ENCODE data around the gene AGAP1.

AGAP1 gene

DNA sequence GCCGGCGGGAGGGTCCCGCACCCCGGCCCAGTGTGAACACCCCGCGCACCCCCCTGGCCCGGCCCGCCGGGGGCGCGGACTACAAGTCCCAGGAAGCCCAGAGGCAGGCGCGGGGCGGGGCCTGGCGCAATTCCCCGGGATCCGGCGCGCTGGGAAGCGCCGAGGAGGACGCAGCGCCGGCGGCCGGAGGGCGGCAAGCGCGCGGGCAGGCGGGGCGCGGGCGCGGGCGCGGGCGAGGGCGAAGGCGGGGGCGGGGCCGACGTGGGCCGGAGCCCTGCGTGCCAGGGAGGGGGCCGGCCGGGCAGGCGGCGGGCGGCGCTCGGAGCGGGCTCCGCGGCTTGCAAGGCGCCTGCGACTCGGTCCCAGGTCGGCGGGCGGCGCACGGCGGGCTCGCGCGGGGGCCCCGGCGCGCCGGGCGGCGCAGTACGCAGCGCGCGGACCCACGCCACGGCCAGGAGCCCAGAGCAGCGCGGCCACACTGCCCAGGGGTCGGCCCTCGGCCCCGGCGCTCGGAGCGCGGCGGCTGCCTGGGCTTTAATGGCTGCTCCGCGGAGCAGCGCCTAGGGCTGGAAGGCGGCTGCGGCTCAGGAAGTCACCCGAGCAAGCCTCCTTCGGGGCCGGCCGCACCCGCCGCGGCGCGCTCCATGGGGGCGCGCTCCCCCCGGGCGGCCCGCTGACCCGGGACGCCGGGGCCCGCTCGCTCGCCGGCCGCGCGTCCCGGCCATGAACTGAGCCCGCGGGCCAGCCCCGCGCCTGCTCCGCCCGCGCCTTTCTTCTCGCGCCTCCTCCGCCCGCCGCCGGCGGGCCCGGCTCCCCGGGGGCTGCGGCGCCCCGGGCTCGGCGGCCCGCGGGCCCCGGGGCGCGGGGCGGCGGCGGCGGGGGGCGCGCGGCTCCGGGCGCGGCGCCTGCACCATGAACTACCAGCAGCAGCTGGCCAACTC, at the start of gene AGAP1:
TSS of gene AGAP1 (plus strand) at position 269 of the 941 bp plus-strand sequence.
- DNase-seq = no peak

DNA sequence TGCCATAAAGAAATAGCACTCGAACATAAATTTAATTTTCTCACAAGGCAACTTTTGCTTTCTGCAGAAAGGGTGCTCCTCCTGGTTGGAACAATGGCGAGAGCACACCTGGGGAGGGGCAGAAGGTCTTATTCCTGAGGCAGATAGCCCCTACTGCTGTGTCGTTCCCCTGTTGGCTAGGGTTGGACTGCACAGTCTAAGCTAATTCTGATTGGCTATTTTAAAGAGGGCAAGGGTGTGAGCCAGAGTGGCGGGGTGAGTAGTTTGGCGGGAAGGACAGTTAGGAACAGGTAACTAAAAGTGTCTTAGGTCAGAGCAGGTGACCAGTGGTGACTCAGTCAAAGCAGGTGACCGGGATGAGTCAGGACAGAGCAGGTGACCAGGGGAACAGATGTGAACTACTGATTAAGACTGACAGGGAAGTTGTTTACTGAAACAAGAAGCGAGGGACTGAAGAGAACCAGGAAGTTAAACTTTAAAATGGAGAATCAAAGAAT, 49.7 kb upstream of the AGAP1 start:
- DNase-seq = no peak

- no peak for DNase-seq
Measured at GRCh38 chr2:235445116-235445515, 48.7 kb upstream of the AGAP1 start.

GRCh38 chr2:235446082-235446481, 47.8 kb upstream of the AGAP1 start:
- no peak for DNase-seq

GRCh38 chr2:235447210-235447609, 46.6 kb upstream of the AGAP1 start:
- no peak for DNase-seq

GRCh38 chr2:235449568-235449967, 44.3 kb upstream of the AGAP1 start:
- DNase-seq = no peak

- no peak for DNase-seq
Measured at GRCh38 chr2:235453605-235454151, 40.2 kb upstream of the AGAP1 start.

DNA sequence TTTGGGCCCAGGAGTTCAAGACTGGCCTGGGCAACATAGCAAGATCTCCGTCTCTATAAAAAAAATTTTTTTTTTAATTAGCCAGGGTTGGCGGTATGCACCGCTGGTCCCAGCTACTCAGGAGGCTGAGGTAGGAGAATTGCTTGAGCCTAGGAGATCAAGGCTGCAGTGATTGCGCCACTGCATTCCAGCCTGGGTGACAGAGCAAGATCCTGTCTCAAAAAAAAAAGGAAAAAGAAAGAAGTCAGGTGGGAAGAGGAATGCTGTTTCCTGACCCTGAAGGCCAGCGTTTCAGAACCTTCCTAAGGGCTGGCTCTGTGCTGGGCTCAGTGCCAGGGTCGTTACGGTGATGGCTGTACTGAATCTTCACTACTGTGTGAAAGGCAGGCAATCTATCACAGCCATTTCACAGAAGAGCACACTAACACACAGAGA, 35.0 kb upstream of the AGAP1 start:
- DNase-seq = no peak

- no peak for DNase-seq
Measured at GRCh38 chr2:235460548-235461047, 33.2 kb upstream of the AGAP1 start.

DNA sequence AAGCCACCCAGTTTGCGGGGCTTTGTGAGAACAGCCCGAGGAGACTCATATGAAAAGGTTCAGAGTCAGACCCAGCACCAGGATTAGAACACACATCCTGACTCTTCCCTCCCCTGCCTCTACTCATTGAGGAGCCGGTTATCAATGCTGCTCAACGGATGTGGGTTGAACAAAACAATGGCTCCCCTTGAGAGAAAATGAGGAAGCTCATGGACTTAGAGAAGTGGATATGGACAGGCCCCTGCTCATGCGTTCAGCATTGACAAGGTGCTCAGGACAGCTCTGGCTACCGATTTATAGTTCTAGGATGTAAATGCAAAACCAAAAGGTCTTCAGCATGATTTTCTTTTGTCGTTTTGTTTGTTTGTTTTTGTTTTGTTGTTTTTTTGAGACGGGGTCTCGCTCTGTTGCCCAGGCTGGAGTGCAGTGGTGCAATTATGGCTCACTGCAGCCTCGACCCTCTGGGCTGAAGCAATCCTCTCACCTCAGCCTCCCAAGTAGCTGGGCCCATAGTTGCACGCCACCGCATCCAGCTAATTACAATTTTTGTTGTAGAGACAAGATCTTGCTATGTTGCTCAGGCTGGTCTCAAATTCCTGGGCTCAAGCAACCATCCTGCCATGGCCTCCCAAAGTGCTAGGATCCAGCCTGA, 32.0 kb upstream of the AGAP1 start:
- no peak for DNase-seq

DNA sequence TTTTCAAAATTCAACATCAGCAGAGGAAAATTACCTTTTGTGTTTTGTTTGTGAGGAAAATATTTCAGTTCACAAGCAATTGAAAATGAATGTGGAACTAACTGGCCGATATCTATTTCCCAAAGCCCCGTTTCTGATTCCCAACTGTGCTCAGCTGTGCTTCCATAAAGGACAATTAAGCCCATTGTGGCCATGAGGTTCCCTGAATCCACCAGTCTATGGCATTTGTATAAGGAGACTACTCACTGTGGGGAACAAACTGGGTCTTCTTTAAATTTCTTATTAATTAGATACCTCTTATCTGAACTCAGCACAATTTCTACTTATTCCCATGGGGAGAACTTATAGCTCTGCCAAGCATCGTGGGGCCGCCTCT, 31.4 kb upstream of the AGAP1 start:
- no peak for DNase-seq

DNA sequence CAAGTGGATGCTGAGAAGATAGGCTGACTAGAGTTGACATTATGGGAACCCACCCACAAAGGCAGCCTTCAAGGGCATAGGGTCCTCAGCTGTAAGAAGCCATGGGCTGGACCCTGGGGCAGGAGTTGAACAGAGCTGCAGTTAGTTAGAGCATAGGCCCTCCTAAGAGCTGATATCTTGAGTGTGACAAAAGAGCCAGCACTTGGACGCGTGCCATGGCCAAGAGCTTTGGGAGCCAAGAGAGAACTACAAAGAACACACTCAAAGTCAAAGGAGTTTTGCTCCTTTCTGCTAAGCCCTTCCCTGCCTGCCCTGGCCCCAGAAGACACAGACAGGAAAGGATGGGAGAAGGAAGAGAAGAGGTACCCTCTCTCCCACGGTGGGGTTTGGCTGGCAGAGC, 29.9 kb upstream of the AGAP1 start:
- no peak for DNase-seq

- no peak for DNase-seq
Measured at GRCh38 chr2:235467588-235467987, 26.3 kb upstream of the AGAP1 start.

GRCh38 chr2:235468978-235469655, 24.7 kb upstream of the AGAP1 start:
- DNase-seq = no peak

GRCh38 chr2:235471186-235471747, 22.6 kb upstream of the AGAP1 start:
- DNase-seq = no peak

DNA sequence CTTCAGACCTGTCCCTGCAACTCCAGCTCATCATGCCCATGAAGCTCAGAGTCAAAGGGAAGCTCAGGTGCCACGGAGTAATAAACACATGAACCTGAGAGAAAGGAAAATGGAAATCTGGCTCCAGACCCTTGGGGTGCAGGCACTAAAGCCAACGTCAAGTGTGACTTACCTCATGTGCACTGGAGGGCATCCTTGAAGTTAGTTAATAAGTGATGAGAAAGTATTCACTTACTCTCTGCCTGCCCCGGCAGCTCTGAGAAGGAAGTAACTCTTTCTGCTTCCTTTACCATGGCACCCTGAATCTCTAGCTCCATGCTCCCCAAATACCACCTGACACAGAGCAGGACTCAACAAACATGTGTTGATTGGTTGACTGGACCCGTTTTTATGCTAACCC, 21.4 kb upstream of the AGAP1 start:
- DNase-seq = no peak

- no peak for DNase-seq
Measured at GRCh38 chr2:235478609-235479008, 15.2 kb upstream of the AGAP1 start.

DNA sequence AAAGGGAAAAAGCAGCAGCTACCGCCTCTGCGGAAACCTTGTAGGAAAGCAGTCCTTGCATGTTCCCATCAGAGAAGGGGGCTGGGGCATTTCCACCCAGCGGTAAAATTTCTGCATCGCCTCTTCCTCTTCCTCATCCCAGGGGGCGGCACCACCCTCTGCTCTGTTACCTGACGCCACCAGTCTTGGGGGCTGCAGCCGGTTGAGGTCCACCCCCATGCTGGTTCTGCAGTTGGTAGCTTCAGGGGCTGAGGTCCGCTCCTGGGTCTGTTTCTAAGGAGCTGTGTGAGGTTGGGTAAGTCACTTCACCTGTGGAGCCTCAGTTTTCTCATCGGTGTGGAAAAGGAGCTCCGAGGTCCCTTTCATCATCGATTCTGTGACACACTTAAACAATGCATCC, 14.2 kb upstream of the AGAP1 start:
- DNase-seq = no peak

DNA sequence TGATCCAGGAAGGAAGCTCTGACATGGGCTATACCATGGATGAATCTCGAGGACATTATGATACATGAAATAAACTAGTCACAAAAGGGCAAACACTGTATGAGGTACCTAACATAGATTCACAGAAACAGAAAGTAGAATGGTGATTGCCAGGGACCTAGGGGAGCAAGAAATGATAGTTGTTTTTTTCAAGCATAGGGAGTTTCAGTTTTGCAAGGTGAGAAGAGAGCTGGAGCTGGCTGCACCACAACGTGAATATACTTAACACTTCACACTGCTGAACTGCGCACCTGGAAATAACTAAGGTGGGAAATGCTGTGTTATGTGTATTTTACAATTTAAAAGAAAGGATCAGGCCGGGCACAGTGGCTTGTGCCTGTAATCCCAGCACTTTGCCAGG, 13.2 kb upstream of the AGAP1 start:
- DNase-seq = no peak

DNA sequence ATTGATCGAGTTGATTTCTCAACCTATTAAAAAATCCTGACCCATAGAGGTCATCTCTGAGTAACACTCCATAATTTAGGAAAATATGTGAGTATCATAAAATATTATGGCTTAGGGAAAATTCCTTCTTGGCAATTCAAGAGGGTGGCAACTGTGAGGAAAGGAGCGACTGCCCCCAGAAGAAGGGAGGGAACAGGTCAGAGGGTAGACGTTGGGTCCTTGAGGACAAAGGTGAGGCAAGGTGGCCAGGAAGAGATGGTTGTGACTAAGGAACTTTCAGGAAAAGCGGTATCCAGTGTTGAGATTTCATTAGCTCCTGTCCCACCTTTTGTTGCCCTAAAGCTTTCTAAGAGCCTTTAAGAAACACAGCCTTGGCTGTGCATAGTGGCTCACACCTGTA, 10.5 kb upstream of the AGAP1 start:
- no peak for DNase-seq

DNA sequence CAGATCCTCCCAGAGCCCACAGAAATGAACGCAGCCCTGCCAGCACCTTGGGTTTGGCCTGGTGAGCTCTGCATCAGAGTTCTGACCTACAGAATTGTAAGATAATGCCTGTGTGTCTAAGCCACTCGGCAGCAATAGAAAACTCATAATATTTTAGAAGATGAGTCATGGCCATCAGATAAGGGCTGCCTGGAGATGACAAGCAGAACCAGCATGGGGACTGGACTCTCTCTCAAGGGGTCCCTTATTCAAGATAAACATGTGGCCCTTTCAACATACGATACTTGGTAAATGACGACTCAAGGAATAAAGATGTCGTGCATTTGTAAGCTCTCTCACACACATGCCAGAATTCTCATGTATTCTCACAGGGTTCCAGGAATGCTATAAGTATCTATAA, 8.5 kb upstream of the AGAP1 start:
- DNase-seq = no peak

DNA sequence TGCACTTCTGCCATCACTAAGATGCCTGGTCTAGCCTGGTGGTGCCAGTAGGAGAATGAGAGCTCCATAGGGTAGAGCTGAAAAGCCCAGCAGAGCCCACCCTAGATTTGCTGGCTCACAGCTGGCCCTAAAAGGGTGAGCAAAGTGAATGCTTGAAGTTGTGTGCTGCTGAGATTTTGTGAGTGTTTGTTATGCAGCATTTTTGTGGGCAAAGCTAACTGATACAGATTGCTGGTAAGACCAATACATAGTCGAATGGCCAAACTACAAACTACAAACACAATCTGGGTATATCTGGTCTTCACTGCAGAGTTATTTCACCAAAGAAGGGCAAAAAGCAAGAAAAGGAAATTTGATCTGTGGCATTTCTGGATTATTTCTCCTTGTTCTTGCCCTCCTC, 7.1 kb upstream of the AGAP1 start:
- no peak for DNase-seq

DNA sequence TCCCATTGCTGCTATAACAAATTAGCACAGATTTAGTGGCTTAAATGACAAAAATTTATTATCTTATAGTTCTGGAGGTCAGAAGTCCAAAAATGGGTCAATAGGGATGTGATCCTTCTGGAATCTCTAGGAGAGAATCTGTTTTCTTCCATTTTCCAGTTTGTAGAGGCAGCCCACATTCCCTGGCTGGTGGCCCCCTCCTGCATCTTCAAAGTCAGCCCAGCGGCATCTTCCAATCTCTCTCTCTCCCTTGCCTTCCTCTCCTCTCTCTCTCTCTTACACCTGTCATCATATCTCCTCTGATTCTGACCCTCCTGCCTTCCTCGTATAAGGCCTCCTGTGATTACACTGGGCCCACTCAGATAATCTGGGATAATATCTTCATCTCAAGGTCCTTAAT, 3.9 kb upstream of the AGAP1 start:
- DNase-seq = no peak
